NK-92 treated with Interleukin-12 subunit alpha and Interleukin-12 subunit beta, amount 100 ng/mL, for 24 hours (cell line): ENCODE results near the gene AGRP.
A peak's percentile ranks its signal among the peaks of the same experiment; 100 is the strongest.

Experiments used
- DNase-seq: peaks from one replicate; lab custom pipeline; 2025; lab: John Stamatoyannopoulos, UW

AGRP gene

GRCh38 chr16:67445441-67445912, 37.9 kb downstream of the AGRP start:
- no peak for DNase-seq

DNA sequence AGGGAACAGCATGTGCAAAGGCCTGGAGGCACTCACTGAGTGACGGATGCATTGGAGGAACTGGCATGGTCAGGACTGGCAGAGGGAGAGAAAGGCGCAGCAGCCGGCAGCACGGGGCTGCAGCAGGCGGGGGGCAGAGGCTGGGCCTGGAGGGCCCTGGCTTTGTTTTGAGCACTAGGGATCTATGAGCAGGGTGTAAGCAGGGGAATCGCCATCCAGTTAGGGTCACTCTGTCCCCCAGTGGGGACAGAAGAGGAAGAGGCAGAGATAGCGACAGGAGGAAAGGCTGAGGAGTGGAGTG, 38.3 kb downstream of the AGRP start:
- DNase-seq: no peak

DNA sequence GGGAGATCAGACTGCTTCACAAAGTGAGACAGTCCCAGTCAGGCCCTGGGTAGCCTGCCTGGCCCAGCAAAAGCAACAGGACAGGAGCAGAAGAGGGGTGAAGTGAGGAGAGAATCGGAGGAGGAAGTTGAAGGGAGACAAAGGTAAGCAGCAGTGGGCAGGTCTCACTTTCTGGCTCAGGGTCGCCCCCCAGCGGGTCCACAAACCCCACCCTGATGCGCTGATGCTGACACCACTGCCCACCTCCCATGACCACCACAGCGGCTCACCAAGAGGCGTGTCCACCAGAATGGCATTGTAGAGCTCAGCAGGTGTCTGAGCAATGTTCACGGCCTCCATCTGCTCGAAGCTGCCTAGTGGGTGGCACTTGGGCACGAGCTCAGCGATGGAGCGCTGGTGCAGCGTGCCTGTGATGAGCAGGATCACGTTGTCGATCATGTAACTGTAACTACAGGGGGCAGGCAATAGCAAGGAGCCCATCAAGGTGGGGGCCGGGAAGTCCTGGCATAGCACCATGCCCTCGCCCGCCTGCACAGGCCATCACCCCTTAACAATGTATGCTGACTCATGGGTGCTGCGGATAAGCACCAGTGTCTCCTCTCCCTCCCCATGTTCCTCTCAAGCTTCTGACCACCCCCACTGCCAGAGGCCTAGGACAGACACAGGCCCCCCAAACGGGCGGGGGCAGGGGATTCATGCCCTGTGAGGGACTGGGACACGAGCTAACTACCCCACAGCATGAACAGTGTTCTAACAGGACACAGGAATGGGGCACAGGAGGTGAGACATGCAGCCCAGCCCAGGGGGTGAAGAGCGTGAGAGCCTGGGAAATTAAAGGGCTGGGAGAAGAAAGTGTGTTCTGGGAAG, 38.9 kb downstream of the AGRP start:
- no peak for DNase-seq

DNA sequence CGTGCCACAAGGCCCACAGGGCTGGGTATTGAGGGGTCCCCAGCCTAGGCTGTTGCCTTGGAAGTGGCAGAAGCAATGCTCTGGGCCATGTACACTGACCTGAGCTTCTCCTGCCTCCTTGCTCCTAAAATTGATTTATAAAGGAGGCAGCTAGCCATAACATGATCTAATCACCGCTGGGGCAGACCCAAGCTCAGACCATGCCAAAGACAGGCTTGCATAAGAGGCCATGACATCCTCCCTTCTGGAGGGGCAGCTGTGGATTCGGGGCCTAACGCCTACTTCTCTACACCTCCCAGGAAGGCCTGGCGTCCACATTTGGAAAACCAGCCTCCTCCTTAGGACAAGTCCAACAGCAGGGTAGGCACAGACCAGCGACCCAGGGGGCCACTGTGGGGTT, 40.1 kb downstream of the AGRP start:
- no peak for DNase-seq

DNA sequence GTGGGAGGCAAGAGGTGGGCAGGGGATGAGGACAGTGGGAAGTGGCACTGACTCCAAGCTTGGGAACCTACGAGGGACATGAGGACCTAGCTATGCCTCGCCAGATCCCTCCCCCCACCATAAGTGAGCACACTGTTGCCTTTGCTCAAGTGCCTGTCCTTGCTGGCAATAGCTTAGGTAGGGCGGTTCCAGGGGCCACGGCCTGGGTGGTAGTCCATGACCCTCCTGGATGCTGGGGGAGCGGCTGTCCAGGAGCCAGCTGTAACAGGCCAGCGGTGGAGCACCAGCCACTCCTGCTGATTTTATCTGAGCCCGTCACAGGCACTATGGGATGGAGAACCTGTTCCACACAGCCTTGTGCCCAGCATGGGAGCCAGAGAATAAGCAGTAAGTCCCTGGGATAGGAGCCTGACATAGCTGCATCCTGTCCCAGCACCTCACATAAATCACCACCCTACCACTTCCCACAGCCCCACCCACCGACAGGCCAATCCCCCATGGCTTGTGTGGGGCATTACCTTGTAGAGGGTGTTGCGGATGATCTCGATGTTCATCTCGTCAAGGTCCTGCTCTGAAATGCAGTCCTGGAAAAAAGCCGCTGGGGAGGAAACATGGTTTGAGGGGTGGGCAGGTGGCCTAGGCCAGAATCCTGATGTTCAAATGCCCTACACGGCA, 40.6 kb downstream of the AGRP start:
- DNase-seq: no peak

DNA sequence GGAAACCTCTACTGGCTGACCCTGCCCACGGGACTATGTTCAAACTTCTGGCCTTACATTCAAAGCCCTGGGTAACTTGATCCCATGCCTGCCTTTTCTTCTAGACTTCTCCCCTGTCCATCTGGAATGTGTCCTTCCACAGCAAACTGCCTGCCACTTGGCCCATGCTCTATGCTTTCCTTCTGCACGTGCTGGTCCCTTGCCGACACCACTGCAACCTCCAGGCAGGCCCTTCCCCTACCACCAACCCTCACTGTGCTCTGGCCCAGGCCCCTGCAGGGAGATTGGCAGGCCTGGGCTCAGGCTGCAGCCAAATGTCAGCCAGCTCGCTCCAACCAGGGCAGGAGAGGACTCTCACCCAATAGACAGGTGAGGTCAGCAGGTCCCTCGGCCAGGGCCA, 41.4 kb downstream of the AGRP start:
- no peak for DNase-seq

DNA sequence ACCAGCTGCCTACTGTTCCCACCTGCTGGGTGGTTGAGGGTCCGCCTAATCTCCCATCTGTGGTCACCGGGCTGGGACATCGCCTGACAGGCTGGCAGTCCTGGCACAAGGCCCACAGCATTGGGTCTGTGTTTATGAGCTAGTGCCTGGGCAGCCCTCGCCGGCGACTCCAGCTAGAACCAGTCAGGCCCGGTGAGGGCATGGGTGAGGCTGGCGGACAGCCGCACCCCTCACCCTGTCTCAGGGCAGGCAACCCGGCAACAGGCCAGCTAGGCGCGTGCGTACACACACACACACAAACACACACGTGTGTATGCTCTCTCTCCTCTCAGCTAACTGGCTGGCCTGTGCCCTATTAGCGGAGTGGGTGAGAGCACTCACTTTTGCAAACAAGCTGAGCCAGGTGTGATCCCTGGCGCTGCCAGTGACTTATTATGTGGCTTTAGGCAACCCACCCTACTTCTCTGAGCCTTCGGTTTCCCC, 42.0 kb downstream of the AGRP start:
- DNase-seq: no peak

- DNase-seq: no peak
These were observed 44.4 kb downstream of the AGRP start for GRCh38 chr16:67438824-67439393.

GRCh38 chr16:67438098-67438791, 45.1 kb downstream of the AGRP start:
- no peak for DNase-seq

DNA sequence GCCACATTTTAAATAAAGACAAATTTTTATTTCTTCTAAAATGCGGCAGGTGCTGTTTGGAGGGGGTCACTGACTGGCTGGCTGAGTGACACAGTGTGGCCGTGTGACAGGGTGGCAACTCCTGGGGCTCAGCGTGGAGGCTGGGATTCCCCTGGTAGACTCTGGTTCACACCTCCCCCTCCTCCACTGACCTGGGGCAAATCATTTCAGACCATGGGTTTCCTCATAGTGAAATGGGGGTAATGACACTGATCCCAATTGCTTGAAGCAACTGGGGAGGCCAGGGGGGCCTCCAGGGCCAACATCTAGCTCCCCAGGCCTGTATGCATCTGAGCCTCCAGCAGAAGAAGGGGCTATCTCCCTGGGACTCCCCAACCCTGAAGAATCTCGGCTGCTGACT, 45.8 kb downstream of the AGRP start:
- DNase-seq: peak; percentile 20

- no peak for DNase-seq
These were observed 46.6 kb downstream of the AGRP start for GRCh38 chr16:67436640-67437193.

- no peak for DNase-seq
These were observed 47.6 kb downstream of the AGRP start for GRCh38 chr16:67435758-67436164.

GRCh38 chr16:67433131-67433719, 50.1 kb downstream of the AGRP start:
- DNase-seq: no peak
